ENCODE data around the gene FRMD4A.

DNA sequence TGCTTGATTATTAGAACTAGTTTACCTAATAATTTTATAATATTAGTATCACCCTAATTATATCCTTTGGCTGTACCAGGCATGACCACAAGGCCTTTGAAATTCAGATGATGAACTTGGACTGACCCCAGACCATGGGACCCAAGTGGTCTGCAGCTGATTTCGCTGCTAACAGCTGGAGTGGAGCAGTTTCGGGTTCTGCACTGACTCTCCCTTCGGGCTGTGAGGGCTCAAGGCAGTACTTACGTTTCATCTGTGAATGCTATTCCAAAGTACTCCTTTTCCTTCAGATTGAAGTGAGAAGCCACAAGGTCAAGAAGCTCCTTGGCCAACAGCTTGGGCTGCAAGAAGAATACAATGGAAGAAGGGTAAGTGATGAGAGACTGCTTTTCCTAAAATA, 520.2 kb downstream of the FRMD4A start:
- TF ChIP-seq, protein P1, sequence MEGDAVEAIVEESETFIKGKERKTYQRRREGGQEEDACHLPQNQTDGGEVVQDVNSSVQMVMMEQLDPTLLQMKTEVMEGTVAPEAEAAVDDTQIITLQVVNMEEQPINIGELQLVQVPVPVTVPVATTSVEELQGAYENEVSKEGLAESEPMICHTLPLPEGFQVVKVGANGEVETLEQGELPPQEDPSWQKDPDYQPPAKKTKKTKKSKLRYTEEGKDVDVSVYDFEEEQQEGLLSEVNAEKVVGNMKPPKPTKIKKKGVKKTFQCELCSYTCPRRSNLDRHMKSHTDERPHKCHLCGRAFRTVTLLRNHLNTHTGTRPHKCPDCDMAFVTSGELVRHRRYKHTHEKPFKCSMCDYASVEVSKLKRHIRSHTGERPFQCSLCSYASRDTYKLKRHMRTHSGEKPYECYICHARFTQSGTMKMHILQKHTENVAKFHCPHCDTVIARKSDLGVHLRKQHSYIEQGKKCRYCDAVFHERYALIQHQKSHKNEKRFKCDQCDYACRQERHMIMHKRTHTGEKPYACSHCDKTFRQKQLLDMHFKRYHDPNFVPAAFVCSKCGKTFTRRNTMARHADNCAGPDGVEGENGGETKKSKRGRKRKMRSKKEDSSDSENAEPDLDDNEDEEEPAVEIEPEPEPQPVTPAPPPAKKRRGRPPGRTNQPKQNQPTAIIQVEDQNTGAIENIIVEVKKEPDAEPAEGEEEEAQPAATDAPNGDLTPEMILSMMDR (IDR thresholded peaks at IDR 0.05) = no peak
- no peak for TF ChIP-seq POLR2AphosphoS5 (IDR thresholded peaks at IDR 0.05)
- no peak for TF ChIP-seq POLR2A (IDR thresholded peaks at IDR 0.05)

Data from upper lobe of left lung (tissue), 4 donors.